Measurements from ENCODE around the gene FBXO48. TPM values are rescaled to one million over a fixed set of nuclear protein-coding genes. Genes with fewer than 3 reads are reported as not detected.

Gene FBXO48
- polyA plus RNA-seq, 4 donors: 1.6 to 2.3 (median 2.2) TPM

GRCh38 chr2:68415521-68415920 lies 51.6 kb downstream of the FBXO48 start:
- DNase-seq (ENCODE audit: low read depth in 4 of 4, low spot score in 3 of 4): no peak

DNA sequence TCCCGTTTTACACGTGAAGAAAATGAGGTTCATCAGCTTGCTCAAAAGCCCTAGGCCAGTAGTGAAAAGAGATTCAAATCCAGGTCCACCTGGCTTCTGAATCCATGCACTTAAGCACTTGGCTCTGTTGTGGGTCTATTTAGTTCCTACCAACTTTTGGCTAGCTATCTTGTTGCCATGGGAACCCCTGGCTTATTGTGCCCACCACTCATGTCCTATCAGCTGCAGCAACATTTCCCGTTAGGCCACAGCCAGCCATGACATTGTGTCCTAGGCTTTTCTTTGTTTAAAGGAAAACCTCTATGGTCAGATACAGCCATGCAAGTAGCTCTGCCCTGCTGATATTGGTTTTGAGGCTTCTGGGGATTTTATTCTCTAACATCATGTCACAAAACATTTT lies 52.2 kb downstream of the FBXO48 start:
- no peak for DNase-seq (ENCODE audit: low read depth in 4 of 4, low spot score in 3 of 4)

DNA sequence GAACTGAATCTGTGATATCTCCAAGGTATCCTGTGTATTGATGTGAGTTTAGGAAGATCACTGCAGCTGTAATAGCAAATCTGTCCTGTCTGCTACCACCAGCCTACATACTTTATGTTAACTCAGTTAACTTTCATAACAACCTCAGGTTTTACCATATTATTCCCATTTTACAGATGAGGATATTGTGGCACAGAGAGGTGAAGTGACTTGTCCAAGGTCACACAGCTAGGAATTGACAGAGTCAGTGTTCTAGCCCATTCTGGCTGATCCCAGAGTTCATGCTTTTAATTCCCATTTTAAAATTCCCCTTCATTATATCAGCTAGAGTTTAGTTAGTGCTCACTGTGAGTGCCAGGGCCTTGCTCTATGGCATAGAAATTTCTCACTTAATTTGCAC lies 52.6 kb downstream of the FBXO48 start:
- no peak for DNase-seq (ENCODE audit: low read depth in 4 of 4, low spot score in 3 of 4)

DNA sequence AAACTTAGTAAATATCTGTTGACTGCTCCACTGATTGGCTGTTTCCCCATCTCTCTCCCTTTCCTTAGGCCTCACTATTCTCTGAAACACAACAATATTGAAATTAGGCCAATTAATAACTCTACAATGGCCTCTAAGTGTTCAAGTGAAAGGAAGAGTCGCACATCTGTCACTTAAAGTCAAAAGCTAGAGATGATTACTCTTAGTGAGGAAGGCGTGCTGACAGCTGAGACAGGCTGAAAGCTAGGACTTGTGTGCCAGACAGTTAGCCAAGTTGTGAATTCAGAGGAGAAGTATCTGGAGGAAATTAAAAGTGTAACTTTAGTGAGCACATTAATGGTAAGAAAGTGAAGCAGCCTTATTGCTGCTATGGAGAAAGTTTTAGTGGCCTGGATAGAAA lies 53.6 kb downstream of the FBXO48 start:
- DNase-seq (ENCODE audit: low read depth in 4 of 4, low spot score in 3 of 4): no peak

DNA sequence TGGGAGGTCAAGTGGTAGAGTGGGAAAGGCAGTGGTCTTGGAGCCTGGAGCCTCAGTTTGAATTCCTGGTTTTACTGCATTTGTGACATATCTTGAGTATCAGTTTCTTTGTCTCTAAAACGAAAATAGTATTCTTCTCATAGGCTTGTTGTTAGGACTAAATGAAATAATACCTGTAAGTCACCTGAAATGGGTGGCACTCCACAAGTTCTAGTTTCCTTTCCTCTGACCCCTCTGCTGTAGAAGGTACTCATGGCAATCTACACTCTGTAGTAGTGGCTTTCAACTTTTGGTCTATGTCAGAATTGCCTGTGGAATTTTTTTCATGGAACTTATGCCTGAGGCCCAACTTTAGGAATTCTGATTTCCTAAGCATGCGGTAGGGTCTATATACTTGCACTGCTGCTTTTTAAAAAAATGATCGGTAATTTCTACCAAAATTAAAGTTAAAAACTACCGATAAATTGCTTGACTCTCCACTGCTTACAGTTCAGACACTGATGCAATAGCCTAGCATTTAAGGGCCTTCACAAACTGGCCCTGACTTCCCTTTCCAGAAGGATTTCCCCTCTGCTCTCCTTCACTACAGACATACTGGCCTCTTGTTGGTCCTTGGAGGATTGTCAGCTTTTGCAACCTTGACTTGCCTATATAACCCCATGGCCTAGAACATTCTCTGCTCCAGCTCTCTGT lies 54.8 kb downstream of the FBXO48 start:
- no peak for DNase-seq (ENCODE audit: low read depth in 4 of 4, low spot score in 3 of 4)

DNA sequence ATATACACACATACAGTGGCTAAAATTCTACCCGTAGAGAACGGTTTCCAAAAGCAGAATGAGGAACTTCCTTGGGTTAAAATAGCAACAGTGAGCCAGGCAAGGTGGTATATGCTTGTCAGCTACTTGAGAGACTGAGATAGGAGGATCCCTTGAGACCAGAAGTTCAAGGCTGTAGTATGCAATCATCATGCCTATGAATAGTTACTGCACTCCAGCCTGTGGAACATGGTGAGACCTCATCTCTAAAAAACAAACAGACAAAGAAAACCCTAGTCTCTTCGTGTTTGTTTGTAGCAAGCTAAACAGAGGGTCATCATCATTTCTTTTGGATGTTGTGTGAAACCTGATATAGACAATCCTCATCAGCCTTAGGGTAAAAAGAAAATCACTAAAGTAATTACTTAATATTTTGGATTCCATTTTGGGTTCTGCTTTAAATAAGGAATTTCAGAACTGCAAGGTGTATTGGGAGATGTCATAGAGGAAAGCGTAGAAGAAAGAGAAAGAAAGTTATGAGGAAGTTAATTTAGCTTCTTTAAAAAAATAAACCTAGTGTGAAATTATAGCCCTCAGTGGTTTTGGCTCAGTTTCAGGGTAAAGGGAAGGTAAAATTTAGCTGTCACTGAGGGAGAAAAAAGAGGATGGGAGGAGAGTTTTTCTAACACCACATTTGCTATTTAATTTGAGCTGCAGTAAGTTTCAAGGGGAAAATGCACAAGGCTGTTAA lies 55.5 kb downstream of the FBXO48 start:
- DNase-seq (ENCODE audit: low read depth in 4 of 4, low spot score in 3 of 4): no peak

Other genes with a start within 250 kb of the FBXO48 start
- 10 to 100 TPM; 51.8 to 72.6 (median 65.8) TPM for gene PPP3R1, start 214.8 kb downstream of the FBXO48 start, polyA plus RNA-seq (ENCODE audit: insufficient read length in 4 of 4)
- gene CNRIP1, start 147.3 kb downstream of the FBXO48 start, polyA plus RNA-seq (ENCODE audit: insufficient read length in 4 of 4): 10 to 100 TPM; 22.4 to 26.9 (median 25.0) TPM
- 10 to 100 TPM in 1 of 4 donors, 1 to 10 TPM in 3; 3.9 to 10.5 (median 6.6) TPM for gene PLEK, start 102.0 kb downstream of the FBXO48 start, polyA plus RNA-seq (ENCODE audit: insufficient read length in 4 of 4)
- 1 to 10 TPM; 3.2 to 5.2 (median 4.1) TPM for gene APLF, start 291 bp upstream of the FBXO48 start, polyA plus RNA-seq (ENCODE audit: insufficient read length in 4 of 4)
- gene PROKR1, start 176.3 kb upstream of the FBXO48 start, polyA plus RNA-seq (ENCODE audit: insufficient read length in 4 of 4): under 1 TPM; 0.21 to 0.47 (median 0.22) TPM

All from right renal pelvis (tissue), 4 donors.